HL-60 (cell line): Measurements from ENCODE around the gene TANC2.
A peak's percentile ranks its signal among the peaks of the same experiment; 100 is the strongest.

Experiments used
- DNase-seq, 2 experiments: peaks; one replicate each; pipeline ENCODE4 v3.0.0-alpha.2; 2010 to 2020; ENCODE audit warnings: low read depth in 1 of 2, low spot score in 1 of 2
- H3K27ac ChIP-seq: fragments of 250-450 bp; sonication (Bioruptor Pico); replicated peaks from 2 replicates; pipeline ENCODE4 v1.5.1; 2020; ENCODE audit warnings: mild to moderate bottlenecking, moderate library complexity
- H3K27me3 ChIP-seq: fragments of 250-450 bp; sonication (Bioruptor Pico); 2 replicates; pipeline ENCODE4 v1.5.1; 2021; ENCODE audit warnings: mild to moderate bottlenecking, moderate library complexity; ENCODE audit not compliant: insufficient read depth, poor library complexity, severe bottlenecking
- H3K4me3 ChIP-seq: replicated peaks from 2 replicates; pipeline ENCODE4 v1.5.1; 2011; ENCODE audit warnings: mild to moderate bottlenecking, control low read depth, low read length; ENCODE audit not compliant: insufficient read depth
- CTCF ChIP-seq: IDR thresholded peaks from one replicate; pipeline ENCODE4 v1.5.1; 2011; ENCODE audit warnings: low read length, control low read depth, inconsistent platforms; ENCODE audit not compliant: insufficient read depth
- GABPA ChIP-seq: IDR thresholded peaks from 2 replicates; pipeline ENCODE4 v1.6.1; 2012; ENCODE audit warnings: low read depth
- POLR2AphosphoS5 ChIP-seq: IDR thresholded peaks from 2 replicates; pipeline ENCODE4 v1.6.1; 2012; ENCODE audit warnings: low read depth
- REST ChIP-seq: IDR thresholded peaks from 2 replicates; pipeline ENCODE4 v1.6.1; 2012; ENCODE audit warnings: low read depth; ENCODE audit not compliant: insufficient replicate concordance
- SPI1 ChIP-seq: IDR thresholded peaks from 2 replicates; pipeline ENCODE4 v1.6.1; 2012; ENCODE audit warnings: low read depth, mild to moderate bottlenecking, borderline replicate concordance

Gene TANC2

GRCh38 chr17:62994931-62995330 is 28.9 kb downstream of the TANC2 start:
- DNase-seq, result peak in 1 of 2 experiments; percentile 4
- Histone ChIP-seq H3K4me3 (no peak overlapping the region), H3K27me3 (no peaks in the 10 kb centered on the region), H3K27ac (peak overlapping the region; percentile 46)
- TF ChIP-seq GABPA, result no peak
- no peak for TF ChIP-seq SPI1
- TF ChIP-seq POLR2AphosphoS5, result no peak
- no peak for TF ChIP-seq CTCF
- TF ChIP-seq REST, result no peak

- peak; percentile 82 to 86 for DNase-seq
- H3K27me3 ChIP-seq, result no peaks in the 10 kb centered on the region
- H3K4me3 ChIP-seq, result no peak overlapping the region
- peak overlapping the region; percentile 46 for H3K27ac ChIP-seq
- TF ChIP-seq REST (no peak), SPI1 (peak; percentile 60; the same call in 1 of the 2 replicates), CTCF (peak; percentile 33), GABPA (no peak), POLR2AphosphoS5 (peak; percentile 29; the same call in 1 of the 2 replicates)
Measured at GRCh38 chr17:62995377-62995885, 29.4 kb downstream of the TANC2 start.

GRCh38 chr17:62996221-62996620 is 30.2 kb downstream of the TANC2 start:
- H3K4me3 ChIP-seq, result no peak overlapping the region
- peak overlapping the region; percentile 44 for H3K27ac ChIP-seq

More at GRCh38 chr17:62996221-62996620, 30.2 kb downstream of the TANC2 start:
- peak; percentile 3 to 72 for DNase-seq
- H3K27me3 ChIP-seq, result no peaks in the 10 kb centered on the region
- TF ChIP-seq GABPA (no peak), CTCF (no peak), SPI1 (peak; percentile 94)
